VCaP (cell line): ENCODE results near the gene NR6A1.

ENCODE experiments used
- H3K27ac ChIP-seq: fragments of 450-650 bp; 2 replicates; pipeline ENCODE4 v1.5.1; 2017
- TF ChIP-seq, protein P1 (sequence below): fragments of 450-650 bp; conservative IDR thresholded peaks from 2 replicates; pipeline ENCODE4 v1.5.1; 2017; ENCODE audit warnings: mild to moderate bottlenecking, moderate library complexity

The NR6A1 gene

DNA sequence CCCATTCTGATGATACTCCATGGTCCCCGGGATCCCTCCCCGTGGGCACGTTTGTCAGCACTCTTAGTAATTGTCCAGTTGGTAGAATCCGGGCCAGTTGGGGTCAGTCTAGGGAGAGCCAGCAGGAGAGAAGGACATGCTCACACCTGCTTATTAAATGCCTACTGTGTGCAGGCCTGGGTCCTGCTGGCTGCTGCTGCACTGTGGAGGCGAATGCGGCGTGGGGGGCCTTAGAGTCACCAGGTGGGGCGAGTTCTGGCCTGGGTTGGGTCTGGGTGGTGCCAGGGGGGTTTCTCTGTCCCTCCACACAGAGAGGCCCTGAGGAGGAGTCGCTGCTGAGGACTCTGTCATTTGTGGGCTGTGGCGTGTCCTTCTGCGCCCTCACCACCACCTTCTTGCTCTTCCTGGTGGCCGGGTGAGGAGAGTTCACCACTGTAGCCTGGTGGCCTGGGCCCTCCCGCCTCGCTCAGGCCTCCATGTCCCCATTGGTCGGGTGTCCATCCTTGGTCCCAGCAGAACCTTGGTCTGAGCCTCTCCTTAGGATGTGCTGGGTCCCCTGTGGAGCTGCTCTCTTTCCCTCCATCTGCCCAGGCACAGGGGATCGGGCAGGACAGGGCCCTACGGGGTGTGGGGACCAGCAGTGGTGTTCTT, 303.6 kb downstream of the NR6A1 start:
- no peak overlapping the region for H3K27ac ChIP-seq

More for the DNA sequence above, 303.6 kb downstream of the NR6A1 start:
- TF ChIP-seq, protein P1, sequence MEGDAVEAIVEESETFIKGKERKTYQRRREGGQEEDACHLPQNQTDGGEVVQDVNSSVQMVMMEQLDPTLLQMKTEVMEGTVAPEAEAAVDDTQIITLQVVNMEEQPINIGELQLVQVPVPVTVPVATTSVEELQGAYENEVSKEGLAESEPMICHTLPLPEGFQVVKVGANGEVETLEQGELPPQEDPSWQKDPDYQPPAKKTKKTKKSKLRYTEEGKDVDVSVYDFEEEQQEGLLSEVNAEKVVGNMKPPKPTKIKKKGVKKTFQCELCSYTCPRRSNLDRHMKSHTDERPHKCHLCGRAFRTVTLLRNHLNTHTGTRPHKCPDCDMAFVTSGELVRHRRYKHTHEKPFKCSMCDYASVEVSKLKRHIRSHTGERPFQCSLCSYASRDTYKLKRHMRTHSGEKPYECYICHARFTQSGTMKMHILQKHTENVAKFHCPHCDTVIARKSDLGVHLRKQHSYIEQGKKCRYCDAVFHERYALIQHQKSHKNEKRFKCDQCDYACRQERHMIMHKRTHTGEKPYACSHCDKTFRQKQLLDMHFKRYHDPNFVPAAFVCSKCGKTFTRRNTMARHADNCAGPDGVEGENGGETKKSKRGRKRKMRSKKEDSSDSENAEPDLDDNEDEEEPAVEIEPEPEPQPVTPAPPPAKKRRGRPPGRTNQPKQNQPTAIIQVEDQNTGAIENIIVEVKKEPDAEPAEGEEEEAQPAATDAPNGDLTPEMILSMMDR = no peak
